ENCODE data around the gene TBC1D14.

Gene TBC1D14

GRCh38 chr4:7001271-7001670, 91.6 kb downstream of the TBC1D14 start:
- no peak for DNase-seq (ENCODE audit: low read depth)

DNA sequence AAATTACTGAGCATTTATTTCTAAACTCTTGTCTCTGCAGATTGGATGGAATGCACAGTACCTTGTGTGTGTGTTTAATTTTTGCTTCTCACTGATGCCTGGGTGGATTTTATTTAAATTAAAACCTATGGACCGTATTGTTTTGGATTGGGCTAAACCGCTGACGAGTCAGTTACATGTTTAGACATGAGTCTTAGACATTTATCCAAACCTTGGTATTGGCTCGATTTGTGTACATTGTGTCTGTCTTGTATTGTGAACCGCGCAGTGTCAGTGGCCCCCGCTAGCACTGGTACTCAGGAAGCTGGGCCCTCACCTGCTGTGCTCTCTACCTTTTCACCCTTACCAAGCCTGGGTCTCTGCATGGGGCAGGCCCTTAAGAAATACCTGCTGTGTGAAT, 92.7 kb downstream of the TBC1D14 start:
- no peak for DNase-seq (ENCODE audit: low read depth)

GRCh38 chr4:7003176-7003878, 93.7 kb downstream of the TBC1D14 start:
- DNase-seq (ENCODE audit: low read depth), result no peak

DNA sequence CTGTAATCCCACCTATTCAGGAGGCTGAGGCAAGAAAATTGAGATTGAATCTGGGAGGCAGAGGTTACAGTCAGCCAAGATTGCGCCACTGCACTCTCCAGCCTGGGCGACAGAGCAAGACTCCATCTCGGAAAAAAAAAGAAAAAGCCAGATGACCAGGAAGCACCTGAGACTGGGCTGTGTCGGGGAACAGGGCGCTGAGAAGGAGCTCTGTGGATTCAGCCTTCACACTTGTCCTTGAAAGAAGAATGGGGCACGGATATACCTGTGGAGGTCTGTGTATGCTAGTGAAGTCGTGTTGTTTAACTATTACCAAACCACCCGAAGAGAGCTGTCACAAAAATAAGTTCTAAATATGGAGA, 94.2 kb downstream of the TBC1D14 start:
- DNase-seq (ENCODE audit: low read depth), result no peak

- DNase-seq (ENCODE audit: low read depth), result no peak
Observed at GRCh38 chr4:7004331-7004730, 94.7 kb downstream of the TBC1D14 start.

DNA sequence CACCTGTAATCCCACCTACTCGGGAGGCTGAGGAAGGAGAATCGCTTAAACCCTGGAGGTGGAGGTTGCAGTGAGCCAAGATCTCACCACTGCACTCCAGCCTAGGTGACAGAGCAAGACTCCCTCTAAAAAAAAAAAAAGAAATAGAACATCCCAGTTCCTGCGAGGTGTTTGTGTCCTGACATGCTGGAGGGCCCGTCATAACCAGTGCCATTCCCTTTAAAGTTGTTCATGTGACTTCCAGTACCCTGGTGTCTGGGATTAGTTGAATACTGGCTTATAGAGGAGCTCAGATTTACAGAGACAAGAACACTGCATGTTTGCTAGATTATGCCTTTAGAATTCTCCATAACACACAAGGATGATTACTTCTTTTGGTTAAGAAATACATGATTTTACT, 95.9 kb downstream of the TBC1D14 start:
- DNase-seq (ENCODE audit: low read depth), result no peak

DNA sequence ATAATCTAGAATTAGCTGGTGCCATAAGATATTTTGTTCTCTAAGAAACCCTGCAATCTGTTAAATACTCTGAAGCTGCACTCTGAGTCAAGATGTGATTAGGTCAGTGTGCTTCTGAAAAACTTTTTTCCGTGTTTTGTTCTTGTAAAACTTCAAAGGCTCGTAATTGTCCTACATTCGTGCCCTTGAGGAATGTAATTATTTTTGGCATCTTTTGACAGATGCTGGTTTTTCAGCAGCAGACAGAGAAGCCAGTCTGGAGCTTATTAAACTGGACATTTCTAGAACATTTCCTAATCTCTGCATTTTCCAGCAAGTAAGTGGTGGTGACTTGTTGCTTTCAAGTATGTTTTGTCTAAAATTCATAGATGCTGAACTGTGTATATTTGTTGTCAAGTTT, 96.8 kb downstream of the TBC1D14 start:
- DNase-seq (ENCODE audit: low read depth), result no peak

DNA sequence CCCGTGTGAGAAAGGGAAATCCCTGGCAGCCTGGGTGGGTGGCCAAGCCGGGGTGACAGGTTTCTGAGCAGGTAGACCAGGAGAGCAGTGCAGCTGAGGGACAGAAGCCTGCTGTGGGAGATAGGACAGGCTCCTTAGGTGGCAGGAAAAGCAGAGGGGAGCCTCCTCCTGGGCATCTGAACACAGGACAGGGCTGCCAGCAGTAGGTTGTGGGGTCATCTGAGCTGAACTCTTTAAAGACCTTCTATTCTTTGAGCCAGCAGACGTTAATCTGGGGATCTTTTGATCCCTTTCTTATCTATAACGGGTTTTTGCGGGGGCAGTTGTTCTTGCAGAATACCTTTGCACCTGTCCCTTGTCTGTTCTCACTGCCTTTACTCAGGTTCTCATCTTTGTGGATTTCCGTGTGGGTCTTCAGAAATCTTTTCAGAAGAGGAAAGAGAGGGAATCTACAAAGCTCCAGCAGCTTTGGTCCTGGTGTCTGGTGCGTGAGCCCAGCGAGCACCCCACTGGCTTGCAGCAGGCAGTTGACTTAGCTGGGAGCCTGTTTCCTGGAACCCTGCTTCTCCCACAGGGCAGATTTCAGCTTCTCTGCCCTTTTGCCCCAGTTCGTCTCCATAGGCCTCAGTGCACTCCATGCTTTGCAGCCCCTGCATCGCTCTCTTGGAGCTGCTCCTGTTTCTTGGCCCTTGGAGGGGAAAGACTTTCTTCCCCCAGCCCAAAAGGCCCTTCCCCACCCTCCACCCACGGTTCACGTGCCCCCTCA, 97.7 kb downstream of the TBC1D14 start:
- DNase-seq (ENCODE audit: low read depth), result no peak

- DNase-seq (ENCODE audit: low read depth), result no peak
Observed at GRCh38 chr4:7007944-7008343, 98.3 kb downstream of the TBC1D14 start.

- DNase-seq (ENCODE audit: low read depth), result no peak
Observed at GRCh38 chr4:7009564-7009963, 99.9 kb downstream of the TBC1D14 start.

- DNase-seq (ENCODE audit: low read depth), result no peak
Observed at GRCh38 chr4:7013175-7013574, 103.5 kb downstream of the TBC1D14 start.

DNA sequence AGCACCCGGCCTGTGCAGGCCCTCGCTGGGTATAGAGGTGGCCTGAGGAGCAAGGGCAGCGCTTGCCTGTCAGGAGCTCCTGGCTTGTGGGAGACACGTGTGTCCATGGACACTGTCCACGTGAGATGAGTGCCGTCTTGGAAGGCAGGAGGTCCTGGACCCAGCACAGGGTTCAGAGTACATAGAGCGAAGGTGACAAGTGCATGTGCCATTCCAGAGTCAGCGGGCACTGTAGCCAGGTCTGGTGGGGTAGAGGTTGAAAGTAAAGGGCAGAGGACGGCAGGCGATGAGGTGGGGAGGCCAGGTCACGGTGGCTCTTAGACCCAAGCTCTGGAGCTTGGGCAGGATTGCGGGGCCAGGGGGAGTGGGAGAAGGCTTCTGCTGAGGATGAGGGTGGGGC, 105.2 kb downstream of the TBC1D14 start:
- no peak for DNase-seq (ENCODE audit: low read depth)

DNA sequence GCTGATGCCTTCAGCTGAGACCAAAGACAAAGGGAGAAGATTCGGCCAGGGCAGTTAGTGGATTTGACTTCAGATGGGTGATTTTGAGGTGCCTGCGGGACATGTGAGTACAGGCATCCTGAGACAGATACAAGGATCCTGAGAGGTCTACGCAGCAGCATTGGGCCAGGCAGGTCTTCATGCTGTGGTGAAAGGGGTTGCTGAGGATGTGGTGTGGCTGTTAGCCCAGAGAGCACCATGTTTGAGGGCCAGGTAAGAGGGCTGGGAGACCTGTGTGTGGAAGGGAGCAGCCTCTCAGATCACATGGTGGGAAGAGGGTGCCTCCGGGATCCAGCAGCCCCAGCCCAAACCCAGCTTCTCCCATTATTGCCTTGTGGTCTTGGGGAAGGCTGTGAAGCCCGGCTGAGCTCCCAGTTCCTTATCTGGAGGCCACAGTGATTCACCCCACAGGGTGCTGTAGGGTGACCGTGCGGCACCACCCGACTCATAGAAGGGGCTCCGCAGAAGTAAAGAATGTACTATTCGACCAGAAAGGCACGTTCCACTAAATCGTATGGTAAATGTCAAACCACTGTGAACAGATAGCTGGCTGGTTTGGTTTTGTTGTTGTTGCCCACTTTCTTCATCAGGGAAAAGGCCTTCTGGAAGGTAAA, 105.9 kb downstream of the TBC1D14 start:
- DNase-seq (ENCODE audit: low read depth), result no peak

DNA sequence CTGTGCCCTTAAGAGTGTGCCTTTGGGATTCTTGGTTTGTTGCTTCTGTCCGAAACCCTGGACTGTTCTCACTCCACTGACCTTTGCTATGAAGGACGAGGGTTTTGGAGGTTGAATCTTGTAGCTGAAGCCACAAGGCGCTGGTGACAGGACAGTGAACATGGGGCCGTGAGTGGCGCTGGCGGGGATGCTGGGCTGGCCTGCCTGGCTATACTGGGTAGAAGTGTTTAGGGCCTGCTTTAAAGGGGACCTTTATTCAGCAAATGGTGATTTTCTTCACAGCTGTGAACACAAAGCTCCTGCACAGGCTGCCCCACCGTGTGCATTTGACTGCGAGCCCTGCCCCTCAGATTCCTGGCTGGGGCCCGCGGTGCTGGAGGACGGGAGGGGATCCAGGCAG, 106.5 kb downstream of the TBC1D14 start:
- DNase-seq (ENCODE audit: low read depth), result no peak

DNA sequence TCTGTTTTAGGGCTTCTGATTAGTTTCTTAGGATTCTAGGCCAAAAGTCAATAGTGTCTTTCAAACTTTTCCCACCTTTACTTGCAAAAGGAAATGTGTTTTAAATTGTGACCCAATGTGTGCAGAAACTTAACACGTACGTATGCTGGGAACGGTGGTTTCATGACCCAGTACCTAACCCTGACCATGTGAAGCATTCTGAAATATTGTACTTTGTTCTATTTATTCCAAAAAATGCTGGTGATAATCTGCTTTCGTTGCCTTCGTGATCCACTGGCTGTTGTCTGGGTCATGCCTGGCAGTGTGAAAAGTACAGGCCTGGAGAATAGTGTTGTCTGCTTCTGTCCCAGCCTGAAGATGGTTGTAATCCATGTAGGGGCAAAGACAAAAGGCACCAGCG, 106.9 kb downstream of the TBC1D14 start:
- DNase-seq (ENCODE audit: low read depth), result no peak

DNA sequence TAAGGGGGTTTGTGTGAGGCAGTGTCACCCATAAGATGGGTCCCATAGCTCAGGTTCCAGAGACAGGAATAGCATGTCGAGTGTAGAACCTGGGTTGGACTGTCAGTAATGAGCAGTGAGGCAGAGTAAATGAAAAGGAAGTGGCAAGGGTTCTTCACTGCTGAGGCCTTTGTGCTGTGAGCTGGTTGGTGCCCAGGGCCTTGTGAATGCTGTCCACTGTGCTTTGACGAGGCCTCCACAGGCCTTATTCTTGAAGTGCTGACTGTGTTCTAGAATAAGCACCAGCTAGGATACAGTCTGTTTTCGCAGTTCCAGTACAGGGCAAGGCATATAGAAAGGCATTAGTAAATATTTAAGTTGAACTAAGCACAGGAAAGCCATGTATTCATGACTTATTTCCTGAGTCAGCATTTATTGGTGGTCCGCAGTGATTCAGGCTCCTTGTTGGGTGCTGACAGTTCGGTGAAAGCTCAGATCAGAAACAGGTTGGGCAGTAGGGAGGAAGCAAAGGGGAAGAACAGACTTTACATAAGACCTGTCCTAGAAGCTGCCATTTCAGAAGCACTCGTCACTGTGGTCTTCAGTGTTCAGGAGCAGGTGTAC, 107.9 kb downstream of the TBC1D14 start:
- no peak for DNase-seq (ENCODE audit: low read depth)

DNA sequence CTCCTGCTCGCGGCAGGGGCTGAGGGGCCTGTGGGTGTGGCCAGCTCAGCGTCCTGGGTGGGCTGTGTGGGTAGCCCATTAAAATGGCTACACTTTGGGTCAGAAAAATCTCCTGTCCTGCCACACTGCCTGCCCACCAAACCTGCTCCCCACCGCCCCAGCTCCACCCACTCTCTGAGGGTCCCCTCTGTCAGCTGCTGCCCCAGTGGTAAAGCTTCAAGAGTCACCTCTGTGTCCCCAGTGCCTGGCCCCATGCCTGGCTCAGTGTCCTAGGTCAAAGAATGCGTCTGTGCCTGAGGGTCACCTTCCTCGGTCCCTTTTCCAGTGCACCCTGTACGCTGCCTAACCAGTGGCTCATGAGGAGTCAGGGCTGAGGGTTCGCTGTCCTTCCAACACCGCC, 108.7 kb downstream of the TBC1D14 start:
- DNase-seq (ENCODE audit: low read depth), result no peak

GRCh38 chr4:7019367-7019766, 109.7 kb downstream of the TBC1D14 start:
- DNase-seq (ENCODE audit: low read depth), result no peak

DNA sequence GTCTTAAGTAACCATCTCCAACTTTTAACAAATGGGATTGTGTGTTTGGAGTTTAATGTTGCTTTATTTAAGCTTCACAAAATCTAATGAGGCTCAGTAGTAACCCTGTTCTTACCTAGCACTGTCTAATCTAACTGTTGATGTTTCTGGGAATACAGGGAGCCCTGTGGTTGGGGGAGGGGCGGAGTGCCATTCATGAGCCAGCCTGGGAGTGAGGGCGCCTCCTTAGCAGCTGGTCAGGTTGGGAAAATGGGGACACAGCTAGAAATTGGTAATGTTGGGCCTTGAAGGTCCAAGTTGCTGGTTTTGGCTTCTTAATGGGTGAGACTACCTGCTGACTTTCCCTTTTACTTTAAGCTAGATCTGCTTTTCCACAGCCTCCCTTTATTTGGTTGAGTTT, 110.7 kb downstream of the TBC1D14 start:
- DNase-seq (ENCODE audit: low read depth), result no peak

DNA sequence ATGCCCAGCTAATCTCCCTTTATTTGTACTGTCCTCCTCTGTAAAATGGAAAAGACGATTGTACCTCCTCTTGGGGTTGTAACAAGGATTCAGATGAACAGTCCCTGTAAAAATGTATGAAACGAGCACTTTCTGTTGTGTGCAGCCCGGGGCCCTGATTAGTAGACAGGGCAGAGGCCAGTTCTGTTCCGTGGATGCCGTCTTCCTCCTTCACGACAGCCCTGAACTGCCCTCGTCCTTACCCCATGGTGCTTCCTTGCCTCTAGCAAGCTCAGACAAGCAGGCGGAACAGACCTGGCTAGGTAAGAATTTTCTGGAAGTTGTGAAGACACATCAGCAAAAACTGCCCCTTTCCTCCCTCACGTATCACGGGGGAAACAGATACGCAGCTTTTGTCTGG, 111.2 kb downstream of the TBC1D14 start:
- no peak for DNase-seq (ENCODE audit: low read depth)

DNA sequence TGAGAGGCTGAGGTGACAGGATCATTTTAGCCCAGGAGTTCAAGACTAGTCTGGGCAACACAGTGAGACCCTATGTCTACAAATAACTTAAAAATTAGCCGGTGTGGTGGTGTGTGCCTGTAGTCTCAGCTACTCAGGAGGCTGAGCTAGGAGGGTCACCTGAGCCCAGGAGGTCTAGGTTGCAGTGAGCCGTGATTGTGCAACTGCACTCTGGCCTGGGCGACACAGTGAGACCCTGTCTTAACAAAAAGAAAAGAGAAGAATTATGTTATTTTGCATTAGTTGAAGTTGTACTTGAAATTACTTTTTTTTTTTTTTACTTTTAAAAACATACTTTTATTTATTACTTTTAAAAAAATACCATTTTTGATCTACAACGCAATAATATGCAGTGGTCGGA, 111.7 kb downstream of the TBC1D14 start:
- no peak for DNase-seq (ENCODE audit: low read depth)

GRCh38 chr4:7021930-7022664, 112.5 kb downstream of the TBC1D14 start:
- DNase-seq (ENCODE audit: low read depth), result no peak
